ENCODE results near the gene PCDHA5. TPM values are rescaled to one million over a fixed set of nuclear protein-coding genes. Genes with fewer than 3 reads are reported as not detected.

PCDHA5 gene
- total RNA-seq, 3 donors from 2014 or later (not counting 1 experiment from before 2014, with no cell fraction given): not detected

DNA sequence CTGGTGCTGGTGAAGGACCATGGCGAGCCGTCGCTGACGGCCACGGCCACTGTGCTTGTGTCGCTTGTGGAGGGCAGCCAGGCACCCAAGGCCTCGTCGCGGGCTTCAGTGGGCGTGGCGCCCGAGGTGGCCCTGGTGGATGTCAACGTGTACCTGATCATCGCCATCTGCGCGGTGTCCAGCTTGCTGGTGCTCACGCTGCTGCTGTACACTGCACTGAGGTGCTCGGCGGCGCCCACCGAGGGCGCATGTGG lies 36.5 kb downstream of the PCDHA5 start:
- DNase-seq (no peak), ATAC-seq (no peak)
- intact Hi-C loops (cut with micrococcal nuclease): no loop called here
- Histone ChIP-seq H3K27me3 (ENCODE audit: control insufficient read depth, insufficient read depth, low read length) (peaks cover 4% of the 10 kb centered on the region), H3K9me3 (ENCODE audit: control insufficient read depth, insufficient read depth, low read length) (peaks cover 33% of the 10 kb centered on the region), H3K27ac (ENCODE audit: low read length) (no peak overlapping the region), H3K36me3 (ENCODE audit: control insufficient read depth, insufficient read depth, low read length) (no peaks in the 10 kb centered on the region), H3K4me3 (ENCODE audit: low read length) (no peak overlapping the region), H3K4me1 (ENCODE audit: control insufficient read depth, insufficient read depth, low read length) (no peaks in the 10 kb centered on the region)
- no peak overlapping the region for H3K27ac Mint-ChIP-seq
- peaks cover 0 to 5% of the 10 kb centered on the region in 2 donors for H3K27me3 Mint-ChIP-seq (ENCODE audit: low read depth in 2 of 2)
- H3K9me3 Mint-ChIP-seq: peaks cover 2 to 11% of the 10 kb centered on the region in 2 donors
- 64% methylated on average over 22 of the region's 22 CpGs for WGBS (ENCODE audit: insufficient coverage)
- no peak overlapping the region for H3K4me3 Mint-ChIP-seq
- H3K36me3 Mint-ChIP-seq: no peaks in the 10 kb centered on the region
- no peaks in the 10 kb centered on the region for H3K4me1 Mint-ChIP-seq
- TF ChIP-seq, protein P1, sequence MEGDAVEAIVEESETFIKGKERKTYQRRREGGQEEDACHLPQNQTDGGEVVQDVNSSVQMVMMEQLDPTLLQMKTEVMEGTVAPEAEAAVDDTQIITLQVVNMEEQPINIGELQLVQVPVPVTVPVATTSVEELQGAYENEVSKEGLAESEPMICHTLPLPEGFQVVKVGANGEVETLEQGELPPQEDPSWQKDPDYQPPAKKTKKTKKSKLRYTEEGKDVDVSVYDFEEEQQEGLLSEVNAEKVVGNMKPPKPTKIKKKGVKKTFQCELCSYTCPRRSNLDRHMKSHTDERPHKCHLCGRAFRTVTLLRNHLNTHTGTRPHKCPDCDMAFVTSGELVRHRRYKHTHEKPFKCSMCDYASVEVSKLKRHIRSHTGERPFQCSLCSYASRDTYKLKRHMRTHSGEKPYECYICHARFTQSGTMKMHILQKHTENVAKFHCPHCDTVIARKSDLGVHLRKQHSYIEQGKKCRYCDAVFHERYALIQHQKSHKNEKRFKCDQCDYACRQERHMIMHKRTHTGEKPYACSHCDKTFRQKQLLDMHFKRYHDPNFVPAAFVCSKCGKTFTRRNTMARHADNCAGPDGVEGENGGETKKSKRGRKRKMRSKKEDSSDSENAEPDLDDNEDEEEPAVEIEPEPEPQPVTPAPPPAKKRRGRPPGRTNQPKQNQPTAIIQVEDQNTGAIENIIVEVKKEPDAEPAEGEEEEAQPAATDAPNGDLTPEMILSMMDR (IDR thresholded peaks at IDR 0.05): no peak

GRCh38 chr5:140862441-140863295 lies 41.3 kb downstream of the PCDHA5 start:
- Mint-ChIP-seq H3K4me1 (no peaks in the 10 kb centered on the region), H3K36me3 (peaks cover 6% of the 10 kb centered on the region), H3K27ac (no peak overlapping the region), H3K27me3 (ENCODE audit: low read depth in 2 of 2) (no peaks in the 10 kb centered on the region), H3K4me3 (no peak overlapping the region), H3K9me3 (peaks cover 4 to 6% of the 10 kb centered on the region in 2 donors)
- peaks cover 19% of the 10 kb centered on the region for H3K9me3 ChIP-seq (ENCODE audit: control insufficient read depth, insufficient read depth, low read length)
- intact Hi-C loops (cut with micrococcal nuclease): no loop called here
- H3K4me3 ChIP-seq (ENCODE audit: low read length): no peak overlapping the region
- no peaks in the 10 kb centered on the region for H3K27me3 ChIP-seq (ENCODE audit: control insufficient read depth, insufficient read depth, low read length)
- no peak for ATAC-seq
- TF ChIP-seq, protein P1 (IDR thresholded peaks at IDR 0.05): no peak
- no peaks in the 10 kb centered on the region for H3K4me1 ChIP-seq (ENCODE audit: control insufficient read depth, insufficient read depth, low read length)
- H3K36me3 ChIP-seq (ENCODE audit: control insufficient read depth, insufficient read depth, low read length): no peaks in the 10 kb centered on the region
- no peak overlapping the region for H3K27ac ChIP-seq (ENCODE audit: low read length)
- WGBS (ENCODE audit: insufficient coverage): 50% methylated on average over 76 of the region's 76 CpGs
- no peak for DNase-seq

DNA sequence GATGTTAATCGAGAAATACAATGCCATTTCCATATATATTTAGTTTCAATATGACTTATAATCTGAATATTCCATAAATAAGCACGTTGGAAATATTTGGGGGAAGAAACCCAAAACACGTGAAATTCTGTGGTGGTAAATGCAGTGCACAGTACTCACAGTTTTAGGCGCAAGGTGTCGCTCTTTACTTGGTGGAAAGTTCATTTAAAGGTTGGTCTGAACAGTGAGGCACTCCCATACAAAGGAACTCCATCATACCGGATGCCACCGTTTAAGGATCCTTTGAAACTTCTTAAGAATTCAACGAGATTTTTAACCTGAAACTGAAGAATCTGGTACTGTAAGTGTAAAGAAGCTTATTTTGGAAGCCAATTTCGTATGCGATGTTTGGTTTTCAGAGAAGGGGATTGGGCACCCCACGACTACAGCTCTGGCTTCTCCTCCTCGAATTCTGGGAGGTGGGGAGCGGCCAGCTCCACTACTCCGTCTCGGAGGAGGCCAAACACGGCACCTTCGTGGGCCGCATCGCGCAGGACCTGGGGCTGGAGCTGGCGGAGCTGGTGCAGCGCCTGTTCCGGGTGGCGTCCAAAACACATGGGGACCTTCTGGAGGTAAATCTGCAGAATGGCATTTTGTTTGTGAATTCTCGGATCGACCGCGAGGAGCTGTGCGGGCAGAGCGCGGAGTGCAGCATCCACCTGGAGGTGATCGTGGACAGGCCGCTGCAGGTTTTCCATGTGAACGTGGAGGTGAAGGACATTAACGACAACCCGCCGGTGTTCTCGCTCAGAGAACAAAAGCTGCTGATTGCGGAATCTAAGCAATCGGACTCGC lies 47.5 kb downstream of the PCDHA5 start, which contains the start of gene PCDHA11:
PCDHA11 (plus strand) TSS at position 237 of the 834 bp plus-strand sequence; CDS start at position 384, 147 bp downstream.
- Mint-ChIP-seq H3K36me3 (peaks cover 6% of the 10 kb centered on the region), H3K4me3 (no peak within 1 kb of the TSS), H3K27me3 (ENCODE audit: low read depth in 2 of 2) (peaks cover 0 to 3% of the 10 kb centered on the region in 2 donors), H3K4me1 (no peaks in the 10 kb centered on the region), H3K9me3 (peaks cover 4 to 7% of the 10 kb centered on the region in 2 donors), H3K27ac (no peak within 1 kb of the TSS)
- H3K27me3 ChIP-seq (ENCODE audit: control insufficient read depth, insufficient read depth, low read length): peaks cover 4% of the 10 kb centered on the region
- ATAC-seq (no peak), DNase-seq (no peak)
- no peaks in the 10 kb centered on the region for H3K4me1 ChIP-seq (ENCODE audit: control insufficient read depth, insufficient read depth, low read length)
- TF ChIP-seq, protein P1 (IDR thresholded peaks at IDR 0.05): no peak
- no peak within 1 kb of the TSS for H3K4me3 ChIP-seq (ENCODE audit: low read length)
- H3K27ac ChIP-seq (ENCODE audit: low read length): no peak within 1 kb of the TSS
- intact Hi-C loops (cut with micrococcal nuclease): no loop called here
- WGBS (ENCODE audit: insufficient coverage): 26% methylated on average over 39 of the region's 41 CpGs
- H3K9me3 ChIP-seq (ENCODE audit: control insufficient read depth, insufficient read depth, low read length): peaks cover 9% of the 10 kb centered on the region
- H3K36me3 ChIP-seq (ENCODE audit: control insufficient read depth, insufficient read depth, low read length): no peaks in the 10 kb centered on the region
